OCI-LY7 (cell line): ENCODE results near the gene CLCA2. TPM values are rescaled to one million over a fixed set of nuclear protein-coding genes. Genes with fewer than 3 reads are reported as not detected.

ENCODE experiments used
- BruUV-seq: library from RNA; stranded (reverse); fragments of 400-500 nt; replicated peaks from 2 replicates; lab custom pipeline; 2021; lab: Mats Ljungman, UMichigan
- CTCF ChIA-PET: fragments of 300-600 bp; sonication (Branson Sonifier 250); formaldehyde crosslinking; loops from one replicate; lab custom pipeline; 2022; ENCODE audit warnings: antibody characterized with exemption; ENCODE audit not compliant: unreplicated experiment; lab: Charles Lee
- POLR2A ChIA-PET: fragments of 300-600 bp; sonication (Branson Sonifier 250); formaldehyde crosslinking; loops from one replicate; lab custom pipeline; 2022; ENCODE audit warnings: antibody characterized with exemption; lab: Charles Lee
- DNase-seq: peaks from one replicate; pipeline ENCODE4 v3.0.0-alpha.2; 2015; ENCODE audit warnings: low spot score
- H2AFZ ChIP-seq: fragments of 200-600 bp; sonication (generic), shearing (Covaris generic); 2 replicates; pipeline ENCODE4 v1.6.1; 2014; ENCODE audit warnings: mild to moderate bottlenecking, antibody characterized with exemption, low read length, moderate library complexity
- H3K27ac ChIP-seq: fragments of 200-600 bp; sonication (generic); 2 replicates; pipeline ENCODE4 v1.5.1; 2014; ENCODE audit warnings: mixed run types, low read depth, mild to moderate bottlenecking, moderate library complexity, low read length, inconsistent platforms; ENCODE audit not compliant: poor library complexity, severe bottlenecking
- H3K36me3 ChIP-seq: fragments of 200-600 bp; sonication (generic); 2 replicates; pipeline ENCODE4 v1.6.1; 2014; ENCODE audit warnings: mild to moderate bottlenecking, antibody characterized with exemption, low read length, moderate library complexity, mixed read lengths; ENCODE audit not compliant: insufficient read depth
- H3K4me1 ChIP-seq: fragments of 200-600 bp; sonication (generic); 2 replicates; pipeline ENCODE4 v1.5.1; 2014; ENCODE audit warnings: mild to moderate bottlenecking, low read length; ENCODE audit not compliant: insufficient read depth, poor library complexity, severe bottlenecking
- H3K4me2 ChIP-seq: fragments of 200-600 bp; sonication (generic); 2 replicates; pipeline ENCODE4 v1.6.1; 2014; ENCODE audit warnings: mild to moderate bottlenecking, low read length
- H3K4me3 ChIP-seq: fragments of 200-600 bp; sonication (generic); 2 replicates; pipeline ENCODE4 v1.5.1; 2014; ENCODE audit warnings: mild to moderate bottlenecking, low read depth, low read length; ENCODE audit not compliant: poor library complexity, severe bottlenecking
- H3K79me2 ChIP-seq: fragments of 200-600 bp; sonication (generic); 2 replicates; pipeline ENCODE4 v1.6.1; 2016; ENCODE audit warnings: low read depth, mild to moderate bottlenecking, low read length, moderate library complexity, mixed read lengths; ENCODE audit not compliant: insufficient read depth
- H3K9me2 ChIP-seq: fragments of 200-600 bp; sonication (generic); 2 replicates; pipeline ENCODE4 v1.6.1; 2016; ENCODE audit warnings: mild to moderate bottlenecking, low read length, mixed read lengths; ENCODE audit not compliant: insufficient read depth
- H3K9me3 ChIP-seq: fragments of 200-600 bp; sonication (generic); 2 replicates; pipeline ENCODE4 v1.6.1; 2014; ENCODE audit warnings: mild to moderate bottlenecking, mixed run types, low read length, mixed read lengths
- H4K20me1 ChIP-seq: fragments of 200-600 bp; sonication (generic); 2 replicates; pipeline ENCODE4 v1.6.1; 2014; ENCODE audit warnings: mild to moderate bottlenecking, antibody characterized with exemption, low read length, moderate library complexity, mixed read lengths; ENCODE audit not compliant: insufficient read depth
- EZH2phosphoT487 ChIP-seq: fragments of 200-600 bp; sonication (generic); IDR thresholded peaks from 2 replicates; pipeline ENCODE4 v1.6.1; 2018; ENCODE audit warnings: low read depth, borderline replicate concordance, mild to moderate bottlenecking, mixed run types, antibody characterized with exemption, low read length, moderate library complexity, mixed read lengths
- intact Hi-C: fragments of 100-400 bp; cut with micrococcal nuclease; formaldehyde crosslinking; loops from one replicate; pipeline ENCODE4 v1.10.0; 2022; ENCODE audit not compliant: unreplicated experiment
- total RNA-seq, 2 experiments: library from RNA; depleted of rRNA in 1 of 2; stranded (reverse); fragments of >200 nt in 1 of 2; shearing (Covaris generic) in 1 of 2; gene quantifications; 2 replicates each; pipeline ENCODE4 v1.2.3, GENCODE V29; 2014 to 2022
- TF ChIP-seq, protein P1 (sequence below): fragments of 200-600 bp; sonication (generic); conservative IDR thresholded peaks from 2 replicates; pipeline ENCODE4 v1.5.1; 2014; ENCODE audit warnings: mild to moderate bottlenecking, antibody characterized with exemption, low read length, moderate library complexity, mixed read lengths

CLCA2 gene
- total RNA-seq, 2 experiments from 2014 or later = not detected

DNA sequence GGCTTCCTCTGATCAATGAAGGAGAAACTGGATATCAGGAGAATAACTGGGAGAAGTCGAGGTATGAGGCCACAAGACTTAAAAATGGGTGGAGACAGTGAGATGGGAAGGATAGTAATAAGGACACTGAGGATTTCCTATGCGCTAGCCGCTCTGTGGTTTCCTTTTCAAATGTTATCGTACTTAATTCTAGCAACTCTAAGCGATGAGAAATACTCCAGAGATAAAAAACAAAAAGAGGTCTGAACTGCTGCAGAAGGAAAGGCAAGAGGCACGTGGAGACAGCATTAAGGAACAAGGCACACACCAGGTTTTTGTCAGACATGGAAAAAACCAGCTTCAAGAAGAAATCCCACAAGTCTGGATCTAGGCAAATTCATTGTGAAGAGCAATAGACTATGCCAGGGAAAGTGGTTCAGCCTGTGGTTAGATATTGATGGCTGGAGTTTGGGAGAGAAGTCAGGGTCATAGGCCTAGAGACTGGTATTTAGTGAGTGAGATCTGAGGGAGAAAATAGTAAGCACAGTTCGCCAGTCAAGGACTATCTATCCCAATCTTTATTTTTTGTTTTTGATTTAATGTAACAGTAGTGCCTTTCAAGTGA is 5.3 kb downstream of the CLCA2 start:
- no peak overlapping the region for H2AFZ ChIP-seq
- ChIA-PET POLR2A (no interaction called here), CTCF (no interaction called here)
- no peak overlapping the region for H3K4me2 ChIP-seq
- BruUV-seq = no TSS peak
- H3K36me3 ChIP-seq = no peaks in the 10 kb centered on the region
- H3K4me3 ChIP-seq = no peak overlapping the region
- TF ChIP-seq, protein P1, sequence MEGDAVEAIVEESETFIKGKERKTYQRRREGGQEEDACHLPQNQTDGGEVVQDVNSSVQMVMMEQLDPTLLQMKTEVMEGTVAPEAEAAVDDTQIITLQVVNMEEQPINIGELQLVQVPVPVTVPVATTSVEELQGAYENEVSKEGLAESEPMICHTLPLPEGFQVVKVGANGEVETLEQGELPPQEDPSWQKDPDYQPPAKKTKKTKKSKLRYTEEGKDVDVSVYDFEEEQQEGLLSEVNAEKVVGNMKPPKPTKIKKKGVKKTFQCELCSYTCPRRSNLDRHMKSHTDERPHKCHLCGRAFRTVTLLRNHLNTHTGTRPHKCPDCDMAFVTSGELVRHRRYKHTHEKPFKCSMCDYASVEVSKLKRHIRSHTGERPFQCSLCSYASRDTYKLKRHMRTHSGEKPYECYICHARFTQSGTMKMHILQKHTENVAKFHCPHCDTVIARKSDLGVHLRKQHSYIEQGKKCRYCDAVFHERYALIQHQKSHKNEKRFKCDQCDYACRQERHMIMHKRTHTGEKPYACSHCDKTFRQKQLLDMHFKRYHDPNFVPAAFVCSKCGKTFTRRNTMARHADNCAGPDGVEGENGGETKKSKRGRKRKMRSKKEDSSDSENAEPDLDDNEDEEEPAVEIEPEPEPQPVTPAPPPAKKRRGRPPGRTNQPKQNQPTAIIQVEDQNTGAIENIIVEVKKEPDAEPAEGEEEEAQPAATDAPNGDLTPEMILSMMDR = no peak
- no peak for DNase-seq
- H3K9me3 ChIP-seq = no peaks in the 10 kb centered on the region
- no peaks in the 10 kb centered on the region for H4K20me1 ChIP-seq
- no peaks in the 10 kb centered on the region for H3K79me2 ChIP-seq
- no peaks in the 10 kb centered on the region for H3K9me2 ChIP-seq
- H3K4me1 ChIP-seq = no peaks in the 10 kb centered on the region
- intact Hi-C loops = no loop called here
- no peak overlapping the region for H3K27ac ChIP-seq

- H3K4me1 ChIP-seq = no peaks in the 10 kb centered on the region
- H3K79me2 ChIP-seq = no peaks in the 10 kb centered on the region
- H4K20me1 ChIP-seq = no peaks in the 10 kb centered on the region
- H3K4me3 ChIP-seq = no peak overlapping the region
- no peak overlapping the region; the same call in 1 of the 2 replicates for H2AFZ ChIP-seq
- H3K36me3 ChIP-seq = no peaks in the 10 kb centered on the region
- no peaks in the 10 kb centered on the region for H3K9me2 ChIP-seq
- H3K27ac ChIP-seq = no peak overlapping the region
- TF ChIP-seq, protein P1 = no peak
- no peak for TF ChIP-seq EZH2phosphoT487
- no TSS peak for BruUV-seq
- no peak overlapping the region for H3K4me2 ChIP-seq
- no peak for DNase-seq
- CTCF ChIA-PET = no interaction called here
- POLR2A ChIA-PET = no interaction called here
- no peaks in the 10 kb centered on the region for H3K9me3 ChIP-seq
- intact Hi-C loops = no loop called here
These were observed 5.9 kb downstream of the CLCA2 start for GRCh38 chr1:86429835-86430234.

- no TSS peak for BruUV-seq
- no peaks in the 10 kb centered on the region for H3K9me2 ChIP-seq
- H3K4me2 ChIP-seq = no peak overlapping the region
- no peak for DNase-seq
- H3K9me3 ChIP-seq = no peaks in the 10 kb centered on the region
- no peak overlapping the region for H3K4me3 ChIP-seq
- H3K4me1 ChIP-seq = no peaks in the 10 kb centered on the region
- H2AFZ ChIP-seq = no peak overlapping the region; the same call in 1 of the 2 replicates
- H3K36me3 ChIP-seq = no peaks in the 10 kb centered on the region
- no peaks in the 10 kb centered on the region for H4K20me1 ChIP-seq
- no peak overlapping the region for H3K27ac ChIP-seq
- CTCF ChIA-PET = no interaction called here
- POLR2A ChIA-PET = interaction anchor here (0.6 to 0.9 kb wide), 2 partner anchors 11 to 42 kb away, joined by 3 read pairs; no protein-coding TSS in a partner anchor
- H3K79me2 ChIP-seq = no peaks in the 10 kb centered on the region
- intact Hi-C loops = no loop called here
- TF ChIP-seq, protein P1 = no peak
- no peak for TF ChIP-seq EZH2phosphoT487
These were observed 6.4 kb downstream of the CLCA2 start for GRCh38 chr1:86430376-86430775.
